Vagina (tissue), 2 donors: Measurements from ENCODE around the gene CSMD2.

Source experiments
- POLR2A ChIP-seq, 2 donors: fragments of 450-650 bp; IDR thresholded peaks; one replicate each; pipeline ENCODE4 v1.6.1; 2017; ENCODE audit warnings: antibody characterized with exemption in 2 of 2, mild to moderate bottlenecking in 2 of 2, moderate library complexity in 2 of 2
- POLR2AphosphoS5 ChIP-seq, 2 donors: sonication (generic); formaldehyde crosslinking; IDR thresholded peaks; one replicate each; pipeline ENCODE4 v1.9.0; 2017; ENCODE audit warnings: antibody characterized with exemption in 2 of 2, mild to moderate bottlenecking in 2 of 2, low read depth in 1 of 2; ENCODE audit not compliant: insufficient read depth in 1 of 2
- TF ChIP-seq, protein P1 (sequence below), 3 experiments: fragments of 450-650 bp in 2 of 3; fragments of 200-600 bp in 1 of 3; sonication (generic) in 1 of 3; IDR thresholded peaks; one replicate each; pipeline ENCODE4 v1.5.1; 2017 to 2019; ENCODE audit warnings: antibody characterized with exemption in 3 of 3, mild to moderate bottlenecking in 2 of 3, moderate library complexity in 2 of 3

- TF ChIP-seq, protein P1, sequence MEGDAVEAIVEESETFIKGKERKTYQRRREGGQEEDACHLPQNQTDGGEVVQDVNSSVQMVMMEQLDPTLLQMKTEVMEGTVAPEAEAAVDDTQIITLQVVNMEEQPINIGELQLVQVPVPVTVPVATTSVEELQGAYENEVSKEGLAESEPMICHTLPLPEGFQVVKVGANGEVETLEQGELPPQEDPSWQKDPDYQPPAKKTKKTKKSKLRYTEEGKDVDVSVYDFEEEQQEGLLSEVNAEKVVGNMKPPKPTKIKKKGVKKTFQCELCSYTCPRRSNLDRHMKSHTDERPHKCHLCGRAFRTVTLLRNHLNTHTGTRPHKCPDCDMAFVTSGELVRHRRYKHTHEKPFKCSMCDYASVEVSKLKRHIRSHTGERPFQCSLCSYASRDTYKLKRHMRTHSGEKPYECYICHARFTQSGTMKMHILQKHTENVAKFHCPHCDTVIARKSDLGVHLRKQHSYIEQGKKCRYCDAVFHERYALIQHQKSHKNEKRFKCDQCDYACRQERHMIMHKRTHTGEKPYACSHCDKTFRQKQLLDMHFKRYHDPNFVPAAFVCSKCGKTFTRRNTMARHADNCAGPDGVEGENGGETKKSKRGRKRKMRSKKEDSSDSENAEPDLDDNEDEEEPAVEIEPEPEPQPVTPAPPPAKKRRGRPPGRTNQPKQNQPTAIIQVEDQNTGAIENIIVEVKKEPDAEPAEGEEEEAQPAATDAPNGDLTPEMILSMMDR (IDR thresholded peaks at IDR 0.05), result no peak
- no peak for TF ChIP-seq POLR2A (IDR thresholded peaks at IDR 0.05)
- TF ChIP-seq POLR2AphosphoS5 (IDR thresholded peaks at IDR 0.05; ENCODE audit: insufficient read depth in 1 of 2, low read depth in 1 of 2), result no peak
Observed at GRCh38 chr1:33790577-33790976, 374.5 kb downstream of the CSMD2 start.
